ENCODE results near the gene CRYBG3. TPM values are rescaled to one million over a fixed set of nuclear protein-coding genes. Genes with fewer than 3 reads are reported as not detected.

CRYBG3 gene
- total RNA-seq, 1 donor from 2014 or later = 18.5 TPM

GRCh38 chr3:97804471-97804870 is 17.3 kb upstream of the CRYBG3 start:
- Mint-ChIP-seq H3K9me3 (ENCODE audit: unreplicated experiment) (no peaks in the 10 kb centered on the region), H3K4me3 (ENCODE audit: unreplicated experiment) (no peak overlapping the region), H3K36me3 (ENCODE audit: low read depth, unreplicated experiment) (no peaks in the 10 kb centered on the region), H3K27ac (ENCODE audit: unreplicated experiment) (no peak overlapping the region), H3K27me3 (ENCODE audit: unreplicated experiment) (no peaks in the 10 kb centered on the region), H3K4me1 (ENCODE audit: unreplicated experiment) (no peaks in the 10 kb centered on the region)
- no peak for DNase-seq (ENCODE audit: low spot score)
- TF ChIP-seq, protein P1, sequence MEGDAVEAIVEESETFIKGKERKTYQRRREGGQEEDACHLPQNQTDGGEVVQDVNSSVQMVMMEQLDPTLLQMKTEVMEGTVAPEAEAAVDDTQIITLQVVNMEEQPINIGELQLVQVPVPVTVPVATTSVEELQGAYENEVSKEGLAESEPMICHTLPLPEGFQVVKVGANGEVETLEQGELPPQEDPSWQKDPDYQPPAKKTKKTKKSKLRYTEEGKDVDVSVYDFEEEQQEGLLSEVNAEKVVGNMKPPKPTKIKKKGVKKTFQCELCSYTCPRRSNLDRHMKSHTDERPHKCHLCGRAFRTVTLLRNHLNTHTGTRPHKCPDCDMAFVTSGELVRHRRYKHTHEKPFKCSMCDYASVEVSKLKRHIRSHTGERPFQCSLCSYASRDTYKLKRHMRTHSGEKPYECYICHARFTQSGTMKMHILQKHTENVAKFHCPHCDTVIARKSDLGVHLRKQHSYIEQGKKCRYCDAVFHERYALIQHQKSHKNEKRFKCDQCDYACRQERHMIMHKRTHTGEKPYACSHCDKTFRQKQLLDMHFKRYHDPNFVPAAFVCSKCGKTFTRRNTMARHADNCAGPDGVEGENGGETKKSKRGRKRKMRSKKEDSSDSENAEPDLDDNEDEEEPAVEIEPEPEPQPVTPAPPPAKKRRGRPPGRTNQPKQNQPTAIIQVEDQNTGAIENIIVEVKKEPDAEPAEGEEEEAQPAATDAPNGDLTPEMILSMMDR (IDR thresholded peaks at IDR 0.05; ENCODE audit: unreplicated experiment) = no peak

- Mint-ChIP-seq H3K4me3 (ENCODE audit: unreplicated experiment) (no peak overlapping the region), H3K27ac (ENCODE audit: unreplicated experiment) (no peak overlapping the region), H3K36me3 (ENCODE audit: low read depth, unreplicated experiment) (no peaks in the 10 kb centered on the region), H3K9me3 (ENCODE audit: unreplicated experiment) (no peaks in the 10 kb centered on the region), H3K4me1 (ENCODE audit: unreplicated experiment) (no peaks in the 10 kb centered on the region), H3K27me3 (ENCODE audit: unreplicated experiment) (no peaks in the 10 kb centered on the region)
- TF ChIP-seq, protein P1 (IDR thresholded peaks at IDR 0.05; ENCODE audit: unreplicated experiment) = no peak
- DNase-seq (ENCODE audit: low spot score) = no peak
These were observed 10.9 kb upstream of the CRYBG3 start for GRCh38 chr3:97810779-97811390.

DNA sequence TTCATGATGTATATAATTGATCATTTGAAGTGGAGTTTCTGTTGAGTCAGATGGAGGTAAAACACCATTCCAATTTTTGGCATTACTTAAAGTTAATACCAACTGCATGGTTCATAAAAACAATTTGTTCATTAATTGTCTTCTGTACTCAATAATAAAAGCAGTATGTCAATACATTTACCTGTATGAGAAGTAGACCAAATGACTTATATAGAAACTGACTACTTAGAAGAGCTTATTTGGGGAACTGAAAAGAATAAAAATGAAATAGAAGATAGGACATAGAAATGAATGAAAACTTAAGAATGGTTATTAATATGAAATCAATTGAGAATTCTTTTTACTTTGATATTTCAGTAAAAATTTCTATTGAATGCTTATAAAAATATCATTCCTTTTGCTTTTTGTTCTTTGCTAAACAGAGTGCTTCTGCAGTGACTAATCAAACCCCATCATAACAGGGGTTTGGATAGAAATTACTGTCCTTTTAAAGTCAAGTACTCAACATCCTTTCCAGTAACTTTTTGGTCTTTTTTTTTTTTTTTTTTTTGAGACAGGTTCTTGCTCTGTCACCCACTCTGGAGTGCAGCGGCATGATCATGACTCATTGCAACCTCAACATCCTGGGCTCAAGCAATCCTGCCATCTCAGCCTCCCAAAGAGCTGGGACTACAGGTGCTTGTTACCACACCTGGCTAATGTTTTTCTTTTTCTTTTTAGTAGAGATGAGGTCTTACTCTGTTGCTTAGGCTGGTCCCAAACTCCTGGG is 6.5 kb upstream of the CRYBG3 start:
- Mint-ChIP-seq H3K27ac (ENCODE audit: unreplicated experiment) (no peak overlapping the region), H3K9me3 (ENCODE audit: unreplicated experiment) (no peaks in the 10 kb centered on the region), H3K4me3 (ENCODE audit: unreplicated experiment) (no peak overlapping the region), H3K4me1 (ENCODE audit: unreplicated experiment) (no peaks in the 10 kb centered on the region), H3K36me3 (ENCODE audit: low read depth, unreplicated experiment) (no peaks in the 10 kb centered on the region), H3K27me3 (ENCODE audit: unreplicated experiment) (no peaks in the 10 kb centered on the region)
- TF ChIP-seq, protein P1 (IDR thresholded peaks at IDR 0.05; ENCODE audit: unreplicated experiment) = no peak
- DNase-seq (ENCODE audit: low spot score) = no peak

- no peaks in the 10 kb centered on the region for H3K36me3 Mint-ChIP-seq (ENCODE audit: low read depth, unreplicated experiment)
- no peaks in the 10 kb centered on the region for H3K9me3 Mint-ChIP-seq (ENCODE audit: unreplicated experiment)
- H3K4me3 Mint-ChIP-seq (ENCODE audit: unreplicated experiment) = no peak overlapping the region
- TF ChIP-seq, protein P1 (IDR thresholded peaks at IDR 0.05; ENCODE audit: unreplicated experiment) = no peak
- no peak for DNase-seq (ENCODE audit: low spot score)
- no peak overlapping the region for H3K27ac Mint-ChIP-seq (ENCODE audit: unreplicated experiment)
- H3K4me1 Mint-ChIP-seq (ENCODE audit: unreplicated experiment) = peaks cover 3% of the 10 kb centered on the region
- peaks cover 2% of the 10 kb centered on the region for H3K27me3 Mint-ChIP-seq (ENCODE audit: unreplicated experiment)
These were observed 5.0 kb upstream of the CRYBG3 start for GRCh38 chr3:97816811-97817210.

DNA sequence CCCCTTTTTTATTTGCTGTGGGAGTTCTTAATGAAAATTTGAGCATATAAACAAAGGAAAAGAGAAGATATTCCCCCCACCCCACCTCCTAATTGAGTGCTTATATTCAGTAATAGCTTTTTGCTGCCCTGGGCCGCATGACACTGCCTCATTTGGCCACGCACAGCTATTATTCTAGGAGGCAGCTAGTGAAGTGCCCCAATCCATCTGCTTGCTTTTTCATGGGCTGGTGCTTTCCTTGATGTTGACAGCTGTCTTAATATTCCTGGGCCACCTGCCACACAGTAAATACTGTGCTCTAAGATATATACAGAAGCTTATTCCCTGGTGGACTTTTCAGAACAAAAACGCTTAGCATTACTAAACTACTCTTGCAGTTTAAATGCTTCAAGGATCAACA is 3.8 kb upstream of the CRYBG3 start:
- Mint-ChIP-seq H3K27ac (ENCODE audit: unreplicated experiment) (no peak overlapping the region), H3K27me3 (ENCODE audit: unreplicated experiment) (peaks cover 8% of the 10 kb centered on the region), H3K4me3 (ENCODE audit: unreplicated experiment) (no peak overlapping the region), H3K4me1 (ENCODE audit: unreplicated experiment) (peaks cover 10% of the 10 kb centered on the region), H3K9me3 (ENCODE audit: unreplicated experiment) (no peaks in the 10 kb centered on the region), H3K36me3 (ENCODE audit: low read depth, unreplicated experiment) (peaks cover 4% of the 10 kb centered on the region)
- no peak for DNase-seq (ENCODE audit: low spot score)
- TF ChIP-seq, protein P1 (IDR thresholded peaks at IDR 0.05; ENCODE audit: unreplicated experiment) = no peak
